ENCODE data around the gene ATXN2L.
"Not testable (repeated sequence)": the region's sequence is repeated elsewhere in the genome, so short reads cannot be mapped to it uniquely, and the experiment has no call there.

ATXN2L gene

DNA sequence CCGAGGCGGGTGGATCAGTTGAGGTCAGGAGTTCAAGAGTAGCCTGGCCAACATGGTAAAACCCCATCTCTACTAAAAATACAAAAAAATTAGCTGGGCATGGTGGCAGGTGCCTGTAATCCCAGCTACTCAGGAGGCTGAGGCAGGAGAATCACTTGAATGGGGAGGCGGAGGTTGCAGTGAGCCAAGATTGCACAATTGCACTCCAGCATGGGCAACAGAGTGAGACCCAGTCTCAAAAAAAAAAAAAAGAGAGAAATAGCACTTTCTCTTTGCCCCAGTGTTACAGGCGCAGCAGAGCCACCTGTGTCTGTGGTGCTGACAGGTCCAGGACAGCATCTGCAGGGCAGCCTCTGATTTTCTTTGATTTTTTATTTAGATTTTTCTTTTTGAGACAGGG lies 58.8 kb downstream of the ATXN2L start:
- not testable (repeated sequence) for H3K27me3 ChIP-seq (ENCODE audit: control insufficient read depth in 3 of 3, insufficient read depth in 3 of 3, low read depth in 1 of 3, low read length in 3 of 3); H3K36me3 ChIP-seq (replicated peaks in 1 of 2; ENCODE audit: control insufficient read depth in 2 of 2, insufficient read depth in 2 of 2, low read length in 2 of 2); H2BK5ac ChIP-seq (ENCODE audit: low read length); H2BK120ac ChIP-seq (ENCODE audit: low read depth, low read length); DNase-seq (ENCODE audit: low spot score); H3K27ac ChIP-seq (replicated peaks; ENCODE audit: low read length); H3K4ac ChIP-seq (ENCODE audit: low read length); H2AK5ac ChIP-seq (ENCODE audit: low read depth, low read length); H3K23ac ChIP-seq (ENCODE audit: low read depth, low read length, poor library complexity); H3K9me3 ChIP-seq (replicated peaks in 1 of 2; ENCODE audit: control insufficient read depth in 2 of 2, insufficient read depth in 1 of 2, low read depth in 1 of 2, low read length in 2 of 2); H3K79me1 ChIP-seq (ENCODE audit: low read depth, low read length); H3K18ac ChIP-seq (ENCODE audit: low read length); H3K14ac ChIP-seq (ENCODE audit: low read length); H2AFZ ChIP-seq (ENCODE audit: low read length); H3K4me2 ChIP-seq (ENCODE audit: insufficient read depth, low read length, poor library complexity, severe bottlenecking); H2BK12ac ChIP-seq (ENCODE audit: low read length); H4K91ac ChIP-seq (ENCODE audit: low read depth, low read length, poor library complexity); H3K4me3 ChIP-seq (ENCODE audit: low read length in 2 of 2); H2BK15ac ChIP-seq (ENCODE audit: low read length); H3K9ac ChIP-seq (ENCODE audit: low read depth, low read length, poor library complexity); H4K8ac ChIP-seq (ENCODE audit: low read depth, low read length)
- WGBS, 2 donors (ENCODE audit: extremely low coverage in 2 of 2, insufficient read length in 2 of 2, insufficient replicate concordance in 1 of 2) = no CpG with 5 or more reads among the region's 4 CpGs
- peaks cover 18 to 47% of the 10 kb centered on the region in 2 donors for H3K4me1 ChIP-seq (ENCODE audit: control insufficient read depth in 2 of 2, insufficient read depth in 1 of 2, low read depth in 1 of 2, low read length in 2 of 2)

DNA sequence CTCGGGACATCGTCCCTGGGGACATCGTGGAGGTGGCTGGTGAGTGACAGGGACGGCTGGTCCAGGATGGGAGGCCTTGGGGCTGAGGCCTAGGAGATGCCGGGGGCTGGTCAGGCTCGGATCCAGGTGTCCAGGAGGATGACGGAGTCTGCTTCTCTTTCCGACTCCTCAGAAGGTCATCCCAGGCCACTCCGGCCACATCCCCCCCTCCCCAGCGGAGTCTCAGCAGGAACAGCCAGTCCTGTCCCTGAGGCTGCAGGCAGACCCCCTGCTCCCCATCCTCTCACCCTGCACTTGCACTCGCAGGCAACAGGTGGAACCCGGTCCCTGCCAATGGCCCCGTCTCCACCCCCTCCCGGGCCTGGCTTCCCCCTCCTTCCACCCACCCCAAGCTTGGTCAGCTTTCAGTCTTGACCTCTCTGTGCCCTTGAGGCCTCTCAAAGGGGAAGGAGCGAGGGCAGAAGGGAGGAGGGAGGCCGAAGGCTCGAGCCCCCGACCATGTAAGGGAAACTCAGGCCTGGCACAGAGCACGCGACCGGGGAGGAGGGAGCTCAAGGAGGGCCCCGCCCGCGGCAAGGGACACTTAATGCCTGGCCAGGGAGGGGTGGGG lies 59.9 kb downstream of the ATXN2L start:
- H3K18ac ChIP-seq (ENCODE audit: low read length) = no peak overlapping the region
- peak overlapping the region; percentile 22 for H2BK12ac ChIP-seq (ENCODE audit: low read length)
- peaks cover 12 to 36% of the 10 kb centered on the region in 2 donors for H3K4me1 ChIP-seq (ENCODE audit: control insufficient read depth in 2 of 2, insufficient read depth in 1 of 2, low read depth in 1 of 2, low read length in 2 of 2)
- H2AK5ac ChIP-seq (ENCODE audit: low read depth, low read length) = peak overlapping the region; percentile 10
- no CpG with 5 or more reads among the region's 24 CpGs for WGBS, 2 donors (ENCODE audit: extremely low coverage in 2 of 2, insufficient read length in 2 of 2, insufficient replicate concordance in 1 of 2)
- H2BK15ac ChIP-seq (ENCODE audit: low read length) = peak overlapping the region; percentile 37
- H3K36me3 ChIP-seq (replicated peaks in 1 of 2; ENCODE audit: control insufficient read depth in 2 of 2, insufficient read depth in 2 of 2, low read length in 2 of 2) = peaks cover 2 to 7% of the 10 kb centered on the region in 2 donors
- H3K23ac ChIP-seq (ENCODE audit: low read depth, low read length, poor library complexity) = peak overlapping the region; percentile 40
- peak overlapping the region; percentile 11 for H3K4me2 ChIP-seq (ENCODE audit: insufficient read depth, low read length, poor library complexity, severe bottlenecking)
- H3K9me3 ChIP-seq (replicated peaks in 1 of 2; ENCODE audit: control insufficient read depth in 2 of 2, insufficient read depth in 1 of 2, low read depth in 1 of 2, low read length in 2 of 2) = no peaks in the 10 kb centered on the region
- no peak for DNase-seq (ENCODE audit: low spot score)
- peak overlapping the region; percentile 39 for H2BK5ac ChIP-seq (ENCODE audit: low read length)
- H3K4ac ChIP-seq (ENCODE audit: low read length) = no peak overlapping the region
- peak overlapping the region; percentile 88 for H2AFZ ChIP-seq (ENCODE audit: low read length)
- peak overlapping the region; percentile 75 for H3K14ac ChIP-seq (ENCODE audit: low read length)
- H3K79me1 ChIP-seq (ENCODE audit: low read depth, low read length) = peaks cover 3% of the 10 kb centered on the region
- H4K8ac ChIP-seq (ENCODE audit: low read depth, low read length) = no peak overlapping the region
- no peak overlapping the region for H3K27ac ChIP-seq (replicated peaks; ENCODE audit: low read length)
- no peak overlapping the region for H4K91ac ChIP-seq (ENCODE audit: low read depth, low read length, poor library complexity)
- no peak overlapping the region for H2BK120ac ChIP-seq (ENCODE audit: low read depth, low read length)
- peak overlapping the region; percentile 53 for H3K9ac ChIP-seq (ENCODE audit: low read depth, low read length, poor library complexity)
- H3K4me3 ChIP-seq (ENCODE audit: low read length in 2 of 2) = peak overlapping the region in 1 of 2 donors; percentile 26
- peaks cover 0 to 4% (median 0%) of the 10 kb centered on the region in 3 experiments for H3K27me3 ChIP-seq (ENCODE audit: control insufficient read depth in 3 of 3, insufficient read depth in 3 of 3, low read depth in 1 of 3, low read length in 3 of 3)

DNA sequence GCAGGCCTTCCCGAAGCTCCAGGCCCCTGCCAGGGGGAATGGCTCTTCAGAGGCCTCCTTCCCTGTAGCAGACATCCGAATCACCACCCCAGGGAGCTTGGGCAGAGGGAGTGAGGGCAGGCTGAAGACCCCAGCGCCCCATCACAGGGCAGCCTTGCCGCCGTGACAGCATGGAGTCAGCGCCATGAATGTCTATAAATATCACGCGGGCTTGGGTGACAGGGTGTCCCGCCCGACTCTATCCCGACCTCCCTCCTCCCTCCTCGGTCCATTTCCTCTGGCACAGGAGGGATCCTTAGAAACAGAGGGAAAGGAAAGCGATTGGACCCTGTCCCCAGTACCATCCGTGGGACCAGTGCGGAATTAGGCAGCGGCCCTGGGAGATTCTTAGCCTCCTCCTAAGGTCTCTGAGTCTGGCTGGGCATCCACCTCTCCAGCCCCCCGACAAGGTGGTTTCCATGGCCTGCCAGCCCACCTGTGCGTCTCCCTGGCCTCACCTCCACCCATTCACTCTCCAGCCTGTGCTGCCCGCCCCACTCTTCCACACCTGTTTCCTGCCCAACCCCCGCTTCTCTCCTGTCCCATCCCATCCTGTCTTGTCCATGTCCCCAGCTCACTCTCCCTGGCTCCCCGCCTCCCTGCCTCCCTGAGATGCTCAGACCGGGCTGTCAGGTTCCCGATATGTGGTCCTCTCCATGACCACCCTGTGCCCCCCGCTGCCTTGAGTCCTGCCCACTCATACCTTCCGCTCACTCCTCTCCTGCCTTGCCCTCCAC lies 60.6 kb downstream of the ATXN2L start:
- Histone ChIP-seq H2BK120ac (ENCODE audit: low read depth, low read length) (no peak overlapping the region), H3K4ac (ENCODE audit: low read length) (no peak overlapping the region), H3K18ac (ENCODE audit: low read length) (no peak overlapping the region), H2BK12ac (ENCODE audit: low read length) (peak overlapping the region; percentile 22), H4K8ac (ENCODE audit: low read depth, low read length) (no peak overlapping the region), H3K36me3 (replicated peaks in 1 of 2; ENCODE audit: control insufficient read depth in 2 of 2, insufficient read depth in 2 of 2, low read length in 2 of 2) (peaks cover 0 to 7% of the 10 kb centered on the region in 2 donors), H2BK15ac (ENCODE audit: low read length) (peak overlapping the region; percentile 37), H3K27me3 (ENCODE audit: control insufficient read depth in 3 of 3, insufficient read depth in 3 of 3, low read depth in 1 of 3, low read length in 3 of 3) (peaks cover 0 to 4% (median 0%) of the 10 kb centered on the region in 3 experiments), H2BK5ac (ENCODE audit: low read length) (peak overlapping the region; percentile 39), H3K9ac (ENCODE audit: low read depth, low read length, poor library complexity) (no peak overlapping the region), H2AFZ (ENCODE audit: low read length) (peak overlapping the region; percentile 88), H3K4me2 (ENCODE audit: insufficient read depth, low read length, poor library complexity, severe bottlenecking) (no peak overlapping the region), H3K14ac (ENCODE audit: low read length) (peak overlapping the region; percentile 38), H2AK5ac (ENCODE audit: low read depth, low read length) (peak overlapping the region; percentile 10), H3K9me3 (replicated peaks in 1 of 2; ENCODE audit: control insufficient read depth in 2 of 2, insufficient read depth in 1 of 2, low read depth in 1 of 2, low read length in 2 of 2) (no peaks in the 10 kb centered on the region), H3K27ac (replicated peaks; ENCODE audit: low read length) (no peak overlapping the region), H3K4me1 (ENCODE audit: control insufficient read depth in 2 of 2, insufficient read depth in 1 of 2, low read depth in 1 of 2, low read length in 2 of 2) (peaks cover 12 to 30% of the 10 kb centered on the region in 2 donors), H3K4me3 (ENCODE audit: low read length in 2 of 2) (no peak overlapping the region), H3K79me1 (ENCODE audit: low read depth, low read length) (no peaks in the 10 kb centered on the region), H4K91ac (ENCODE audit: low read depth, low read length, poor library complexity) (no peak overlapping the region), H3K23ac (ENCODE audit: low read depth, low read length, poor library complexity) (no peak overlapping the region)
- no CpG with 5 or more reads among the region's 25 CpGs for WGBS, 2 donors (ENCODE audit: extremely low coverage in 2 of 2, insufficient read length in 2 of 2, insufficient replicate concordance in 1 of 2)
- DNase-seq (ENCODE audit: low spot score) = no peak

DNA sequence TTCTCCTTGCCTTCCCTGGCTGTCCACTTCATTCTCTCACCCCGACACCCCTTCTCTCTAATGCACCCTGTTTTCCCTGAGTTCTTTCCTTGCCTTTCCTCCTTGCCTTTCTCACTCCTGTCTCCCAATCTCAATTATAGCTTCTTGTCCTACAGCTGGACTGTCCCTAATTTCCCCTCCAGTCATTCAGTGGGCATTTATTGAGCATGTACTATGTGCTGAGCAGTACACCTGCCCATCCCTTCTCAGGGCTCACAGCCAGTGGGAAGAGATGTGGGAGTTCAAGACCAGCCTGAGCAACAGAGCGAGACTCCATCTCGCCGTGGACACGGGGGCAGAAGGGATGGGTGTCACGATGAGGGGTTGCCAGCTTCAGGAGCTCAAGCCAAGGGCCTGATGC lies 61.2 kb downstream of the ATXN2L start:
- Histone ChIP-seq H4K8ac (ENCODE audit: low read depth, low read length) (no peak overlapping the region), H2AK5ac (ENCODE audit: low read depth, low read length) (peak overlapping the region; percentile 52), H4K91ac (ENCODE audit: low read depth, low read length, poor library complexity) (no peak overlapping the region), H2BK15ac (ENCODE audit: low read length) (no peak overlapping the region), H3K4me1 (ENCODE audit: control insufficient read depth in 2 of 2, insufficient read depth in 1 of 2, low read depth in 1 of 2, low read length in 2 of 2) (peaks cover 8 to 26% of the 10 kb centered on the region in 2 donors), H2BK5ac (ENCODE audit: low read length) (no peak overlapping the region), H3K18ac (ENCODE audit: low read length) (no peak overlapping the region), H3K27me3 (ENCODE audit: control insufficient read depth in 3 of 3, insufficient read depth in 3 of 3, low read depth in 1 of 3, low read length in 3 of 3) (peaks cover 0 to 4% (median 0%) of the 10 kb centered on the region in 3 experiments), H3K4ac (ENCODE audit: low read length) (no peak overlapping the region), H2AFZ (ENCODE audit: low read length) (no peak overlapping the region), H3K4me3 (ENCODE audit: low read length in 2 of 2) (no peak overlapping the region), H3K14ac (ENCODE audit: low read length) (peak overlapping the region; percentile 38), H3K4me2 (ENCODE audit: insufficient read depth, low read length, poor library complexity, severe bottlenecking) (no peak overlapping the region), H2BK12ac (ENCODE audit: low read length) (no peak overlapping the region), H3K27ac (replicated peaks; ENCODE audit: low read length) (no peak overlapping the region), H3K23ac (ENCODE audit: low read depth, low read length, poor library complexity) (no peak overlapping the region), H3K9me3 (replicated peaks in 1 of 2; ENCODE audit: control insufficient read depth in 2 of 2, insufficient read depth in 1 of 2, low read depth in 1 of 2, low read length in 2 of 2) (no peaks in the 10 kb centered on the region), H3K36me3 (replicated peaks in 1 of 2; ENCODE audit: control insufficient read depth in 2 of 2, insufficient read depth in 2 of 2, low read length in 2 of 2) (peaks cover 0 to 12% of the 10 kb centered on the region in 2 donors), H3K9ac (ENCODE audit: low read depth, low read length, poor library complexity) (no peak overlapping the region), H3K79me1 (ENCODE audit: low read depth, low read length) (no peaks in the 10 kb centered on the region), H2BK120ac (ENCODE audit: low read depth, low read length) (no peak overlapping the region)
- DNase-seq (ENCODE audit: low spot score) = no peak
- WGBS, 2 donors (ENCODE audit: extremely low coverage in 2 of 2, insufficient read length in 2 of 2, insufficient replicate concordance in 1 of 2) = no CpG with 5 or more reads among the region's 6 CpGs

All from neuronal stem cell (in vitro differentiated cells).